Transverse colon (tissue), 4 donors: ENCODE data around the gene SH3BP5. TPM values are rescaled to one million over a fixed set of nuclear protein-coding genes. Genes with fewer than 3 reads are reported as not detected.
A peak's percentile ranks its signal among the peaks of the same experiment; 100 is the strongest.

Experiments
- DNase-seq: peaks from one replicate; pipeline ENCODE4 v3.0.0-alpha.2; 2019
- H3K27ac ChIP-seq, 4 donors: fragments of 200-600 bp; sonication (generic); 2 replicates each; pipeline ENCODE4 v1.5.1; 2016 to 2018; ENCODE audit warnings: inconsistent platforms in 4 of 4
- H3K27me3 ChIP-seq: fragments of 200-600 bp; sonication (generic); 2 replicates; pipeline ENCODE4 v1.5.1; 2017; ENCODE audit warnings: inconsistent platforms
- H3K36me3 ChIP-seq, 4 donors: fragments of 200-600 bp; sonication (generic); 2 replicates each; pipeline ENCODE4 v1.5.1; 2017 to 2019; ENCODE audit warnings: inconsistent platforms in 4 of 4
- H3K4me1 ChIP-seq, 4 donors: fragments of 200-600 bp; sonication (generic); 2 replicates each; pipeline ENCODE4 v1.5.1; 2017 to 2020; ENCODE audit warnings: inconsistent platforms in 4 of 4
- H3K4me3 ChIP-seq, 4 donors: fragments of 200-600 bp; sonication (generic); 1 replicate in 1 of 4; 2 replicates in 3 of 4; pipeline versions ENCODE4 v1.5.1 to v1.6.1; 2017 to 2019; ENCODE audit warnings: inconsistent platforms in 4 of 4
- H3K9me3 ChIP-seq, 2 donors: fragments of 200-600 bp; sonication (generic); 2 replicates each; pipeline ENCODE4 v1.5.1; 2017 to 2019; ENCODE audit warnings: inconsistent platforms in 2 of 2
- EP300 ChIP-seq: sonication (generic); formaldehyde crosslinking; IDR thresholded peaks from one replicate; pipeline ENCODE4 v1.6.1; 2017; ENCODE audit warnings: antibody characterized with exemption, low read depth
- POLR2A ChIP-seq: fragments of 450-650 bp; IDR thresholded peaks from one replicate; pipeline ENCODE4 v1.6.1; 2016; ENCODE audit warnings: antibody characterized with exemption, mild to moderate bottlenecking, moderate library complexity
- POLR2AphosphoS5 ChIP-seq, 3 donors: sonication (generic); formaldehyde crosslinking; IDR thresholded peaks; one replicate each; pipeline ENCODE4 v1.6.1; 2016; ENCODE audit warnings: antibody characterized with exemption in 3 of 3
- WGBS, 2 donors: methylation state at CpG; one replicate each; pipeline ENCODE4 v1.1.5; 2018; ENCODE audit warnings: low coverage in 1 of 2; 5-methylcytosine and 5-hydroxymethylcytosine counted together
- in situ Hi-C, 4 donors: fragments of 200-750 bp; cut with MboI; loops; one replicate each; pipeline versions ENCODE4 v1.15.0 to v1.15.1; 2017; ENCODE audit warnings: low sequenced_read_pairs in 3 of 4, low pct_ligation_motif_present in 1 of 4, low pct_unique_long_range_greater_than_20kb in 1 of 4
- intact Hi-C: fragments of 100-400 bp; cut with DNase I; formaldehyde crosslinking; loops from one replicate; pipeline ENCODE4 v1.15.1; 2023; ENCODE audit warnings: low total_unique reads
- total RNA-seq, 4 donors: library from RNA; depleted of rRNA; stranded (reverse); fragments of >200 nt; gene quantifications; one replicate each; pipeline ENCODE4 v1.1.0, GENCODE V29; 2016
- TF ChIP-seq, protein P1 (sequence below), 5 experiments: fragments of 200-600 bp in 3 of 5; fragments of 450-650 bp in 2 of 5; sonication (generic) in 3 of 5; IDR thresholded peaks; 1 replicate in 2 of 5; 2 replicates in 3 of 5; pipeline ENCODE4 v1.5.1; 2016 to 2017; ENCODE audit warnings: antibody characterized with exemption in 5 of 5, inconsistent platforms in 3 of 5, mild to moderate bottlenecking in 2 of 5, moderate library complexity in 1 of 5

Gene SH3BP5
- total RNA-seq, 4 donors from 2014 or later = 7.5 to 32.4 (median 15.8) TPM

DNA sequence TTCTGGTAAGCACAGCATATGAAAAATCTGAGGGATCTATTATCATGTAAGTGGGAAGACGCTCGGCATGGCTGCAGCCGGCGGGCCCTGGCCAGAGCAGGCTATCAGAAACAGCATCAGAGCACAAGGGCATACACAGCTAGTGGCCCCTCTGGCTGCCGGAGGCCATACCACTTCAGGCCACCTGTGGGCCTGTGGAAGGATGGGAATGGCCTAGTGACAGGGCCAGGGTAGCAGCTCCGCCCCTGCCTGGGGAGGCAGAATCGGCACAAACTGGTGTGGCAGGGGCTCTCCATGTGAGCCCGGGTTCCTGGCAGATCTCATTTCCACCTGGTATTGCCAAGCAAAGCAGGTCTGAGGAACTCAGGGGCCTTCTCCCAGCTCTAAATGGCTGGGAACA, 46.4 kb downstream of the SH3BP5 start:
- H3K4me3 ChIP-seq = no peak overlapping the region
- in situ Hi-C loops (no loop called here), intact Hi-C loops (no loop called here)
- TF ChIP-seq POLR2A (no peak), EP300 (no peak), POLR2AphosphoS5 (IDR thresholded peaks at IDR 0.05) (no peak)
- TF ChIP-seq, protein P1, sequence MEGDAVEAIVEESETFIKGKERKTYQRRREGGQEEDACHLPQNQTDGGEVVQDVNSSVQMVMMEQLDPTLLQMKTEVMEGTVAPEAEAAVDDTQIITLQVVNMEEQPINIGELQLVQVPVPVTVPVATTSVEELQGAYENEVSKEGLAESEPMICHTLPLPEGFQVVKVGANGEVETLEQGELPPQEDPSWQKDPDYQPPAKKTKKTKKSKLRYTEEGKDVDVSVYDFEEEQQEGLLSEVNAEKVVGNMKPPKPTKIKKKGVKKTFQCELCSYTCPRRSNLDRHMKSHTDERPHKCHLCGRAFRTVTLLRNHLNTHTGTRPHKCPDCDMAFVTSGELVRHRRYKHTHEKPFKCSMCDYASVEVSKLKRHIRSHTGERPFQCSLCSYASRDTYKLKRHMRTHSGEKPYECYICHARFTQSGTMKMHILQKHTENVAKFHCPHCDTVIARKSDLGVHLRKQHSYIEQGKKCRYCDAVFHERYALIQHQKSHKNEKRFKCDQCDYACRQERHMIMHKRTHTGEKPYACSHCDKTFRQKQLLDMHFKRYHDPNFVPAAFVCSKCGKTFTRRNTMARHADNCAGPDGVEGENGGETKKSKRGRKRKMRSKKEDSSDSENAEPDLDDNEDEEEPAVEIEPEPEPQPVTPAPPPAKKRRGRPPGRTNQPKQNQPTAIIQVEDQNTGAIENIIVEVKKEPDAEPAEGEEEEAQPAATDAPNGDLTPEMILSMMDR (IDR thresholded peaks at IDR 0.05) = no peak
- H3K36me3 ChIP-seq = no peaks in the 10 kb centered on the region
- DNase-seq = no peak
- no peaks in the 10 kb centered on the region for H3K27me3 ChIP-seq
- H3K27ac ChIP-seq = peak overlapping the region in 1 of 4 donors; percentile 17
- 87 to 88% methylated on average over 3 to 8 of the region's 8 CpGs for WGBS, 2 donors
- H3K4me1 ChIP-seq = peaks cover 0 to 16% (median 6%) of the 10 kb centered on the region in 4 donors
- no peaks in the 10 kb centered on the region for H3K9me3 ChIP-seq

- no peaks in the 10 kb centered on the region for H3K9me3 ChIP-seq
- in situ Hi-C loops (no loop called here), intact Hi-C loops (no loop called here)
- no peaks in the 10 kb centered on the region for H3K27me3 ChIP-seq
- TF ChIP-seq, protein P1 (IDR thresholded peaks at IDR 0.05) = no peak
- no peaks in the 10 kb centered on the region for H3K36me3 ChIP-seq
- peaks cover 0 to 13% (median 6%) of the 10 kb centered on the region in 4 donors for H3K4me1 ChIP-seq
- peak; percentile 39 for DNase-seq
- H3K4me3 ChIP-seq = no peak overlapping the region
- 80 to 83% methylated on average over 4 to 5 of the region's 5 CpGs for WGBS, 2 donors
- no peak overlapping the region for H3K27ac ChIP-seq
Measured at GRCh38 chr3:15284121-15284889, 48.1 kb downstream of the SH3BP5 start.

GRCh38 chr3:15283702-15284101, 48.7 kb downstream of the SH3BP5 start:
- 80 to 91% methylated on average over 1 of the region's 1 CpG for WGBS, 2 donors
- Histone ChIP-seq H3K27me3 (no peaks in the 10 kb centered on the region), H3K9me3 (no peaks in the 10 kb centered on the region), H3K4me3 (no peak overlapping the region), H3K4me1 (peaks cover 0 to 13% (median 6%) of the 10 kb centered on the region in 4 donors), H3K27ac (no peak overlapping the region), H3K36me3 (no peaks in the 10 kb centered on the region)
- in situ Hi-C loops = no loop called here
- no peak for DNase-seq
- no peak for TF ChIP-seq POLR2AphosphoS5 (IDR thresholded peaks at IDR 0.05)
- TF ChIP-seq, protein P1 (IDR thresholded peaks at IDR 0.05) = no peak
- TF ChIP-seq EP300 = no peak
- no peak for TF ChIP-seq POLR2A
- intact Hi-C loops = no loop called here

DNA sequence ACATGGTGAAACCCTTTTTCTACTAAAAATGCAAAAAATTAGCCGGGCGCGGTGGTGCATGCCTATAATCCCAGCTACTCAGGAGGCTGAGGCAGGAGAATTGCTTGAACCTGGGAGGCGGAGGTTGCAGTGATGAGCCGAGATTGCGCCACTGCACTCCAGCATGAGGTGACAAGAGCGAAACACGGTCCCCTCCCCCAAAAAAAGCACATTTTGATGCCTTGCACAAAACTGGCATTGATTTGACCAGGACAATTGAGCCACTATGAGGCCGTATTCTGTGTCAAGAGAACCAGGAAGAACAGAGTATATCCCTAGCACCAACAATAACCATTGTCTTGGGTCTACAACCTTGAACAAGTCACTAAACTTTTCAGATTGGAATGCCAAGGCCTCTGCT, 50.6 kb downstream of the SH3BP5 start:
- H3K27ac ChIP-seq = no peak overlapping the region
- in situ Hi-C loops = no loop called here
- H3K27me3 ChIP-seq = no peaks in the 10 kb centered on the region
- peaks cover 0 to 7% (median 3%) of the 10 kb centered on the region in 4 donors for H3K4me1 ChIP-seq
- H3K36me3 ChIP-seq = no peaks in the 10 kb centered on the region
- no peak for TF ChIP-seq EP300
- no peaks in the 10 kb centered on the region for H3K9me3 ChIP-seq
- no peak overlapping the region for H3K4me3 ChIP-seq
- intact Hi-C loops = no loop called here
- DNase-seq = no peak
- 96 to 100% methylated on average over 5 to 6 of the region's 9 CpGs for WGBS, 2 donors
